ENCODE data around the gene RPL7L1.
"Not testable (repeated sequence)": the region's sequence is repeated elsewhere in the genome, so short reads cannot be mapped to it uniquely, and the experiment has no call there.

Gene RPL7L1

DNA sequence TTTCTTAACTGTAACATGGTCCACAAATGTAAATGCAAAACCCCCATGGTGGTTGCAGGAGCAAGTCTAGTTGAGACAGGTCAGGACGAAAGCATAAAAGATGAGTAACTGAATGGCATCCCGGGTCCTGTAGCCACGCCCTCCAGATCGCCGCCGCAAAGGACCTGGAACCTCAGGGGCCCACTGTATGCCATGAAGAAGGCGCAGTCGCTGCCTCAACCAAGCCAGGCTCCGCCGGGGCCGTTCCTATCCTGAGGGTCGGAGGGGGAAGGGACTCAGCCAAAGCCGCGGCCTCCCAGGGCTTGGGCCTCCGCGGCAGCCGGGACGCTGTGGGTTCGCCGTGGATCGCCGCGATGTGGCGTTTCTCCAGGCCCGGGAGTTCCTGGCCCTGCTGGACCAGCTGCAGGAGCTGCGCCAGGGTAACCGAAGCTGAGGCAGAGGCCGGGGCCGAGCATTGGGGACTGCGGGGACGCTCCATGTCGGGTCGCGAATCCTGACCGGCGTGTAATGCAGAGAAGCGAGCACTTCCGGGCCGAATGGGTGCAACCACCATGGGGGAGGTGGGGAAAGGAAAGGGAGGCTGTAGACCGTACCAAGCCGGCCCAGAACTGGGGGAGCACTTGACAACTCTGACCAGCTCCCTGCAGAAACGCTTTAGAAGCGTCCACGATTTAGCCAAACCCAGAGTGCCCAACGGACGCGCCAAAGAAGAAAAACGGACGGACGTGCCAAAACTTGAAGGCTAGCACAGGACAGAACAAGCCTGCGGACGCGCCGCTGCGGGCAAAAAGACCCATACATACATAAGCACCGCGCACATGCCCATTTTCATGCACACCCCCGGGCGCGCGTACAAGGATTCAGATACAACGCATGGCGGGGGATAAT lies 11.1 kb downstream of the RPL7L1 start:
- DNase-seq (ENCODE audit: low read depth in 4 of 4, low spot score in 1 of 4): peak; percentile 73 to 90 (median 82)

DNA sequence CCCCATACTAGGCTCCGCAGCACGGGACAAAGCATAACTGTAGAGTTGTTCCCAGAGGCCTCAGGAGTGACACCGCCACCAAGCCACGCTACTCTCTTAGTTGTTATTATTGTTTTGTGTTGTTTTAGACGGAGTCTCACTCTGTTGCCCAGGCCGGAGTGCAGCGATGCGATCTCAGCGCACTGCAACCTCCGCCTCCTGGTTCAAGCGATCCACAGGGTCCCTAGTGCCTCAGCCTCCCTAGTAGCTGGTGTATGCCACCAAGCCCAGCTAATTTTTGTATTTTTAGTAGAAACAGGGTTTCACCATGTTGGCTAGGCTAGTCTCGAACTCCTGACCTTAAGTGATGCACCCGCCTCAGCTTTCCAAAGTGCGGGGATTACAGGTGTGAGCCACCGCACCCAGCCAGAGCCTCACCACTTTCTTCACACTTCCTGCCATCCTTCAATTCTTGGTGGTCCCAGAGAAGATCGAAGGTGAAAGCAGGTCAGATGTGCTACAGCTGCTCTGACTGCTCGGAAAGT lies 11.8 kb downstream of the RPL7L1 start:
- no peak for DNase-seq (ENCODE audit: low read depth in 4 of 4, low spot score in 1 of 4)

DNA sequence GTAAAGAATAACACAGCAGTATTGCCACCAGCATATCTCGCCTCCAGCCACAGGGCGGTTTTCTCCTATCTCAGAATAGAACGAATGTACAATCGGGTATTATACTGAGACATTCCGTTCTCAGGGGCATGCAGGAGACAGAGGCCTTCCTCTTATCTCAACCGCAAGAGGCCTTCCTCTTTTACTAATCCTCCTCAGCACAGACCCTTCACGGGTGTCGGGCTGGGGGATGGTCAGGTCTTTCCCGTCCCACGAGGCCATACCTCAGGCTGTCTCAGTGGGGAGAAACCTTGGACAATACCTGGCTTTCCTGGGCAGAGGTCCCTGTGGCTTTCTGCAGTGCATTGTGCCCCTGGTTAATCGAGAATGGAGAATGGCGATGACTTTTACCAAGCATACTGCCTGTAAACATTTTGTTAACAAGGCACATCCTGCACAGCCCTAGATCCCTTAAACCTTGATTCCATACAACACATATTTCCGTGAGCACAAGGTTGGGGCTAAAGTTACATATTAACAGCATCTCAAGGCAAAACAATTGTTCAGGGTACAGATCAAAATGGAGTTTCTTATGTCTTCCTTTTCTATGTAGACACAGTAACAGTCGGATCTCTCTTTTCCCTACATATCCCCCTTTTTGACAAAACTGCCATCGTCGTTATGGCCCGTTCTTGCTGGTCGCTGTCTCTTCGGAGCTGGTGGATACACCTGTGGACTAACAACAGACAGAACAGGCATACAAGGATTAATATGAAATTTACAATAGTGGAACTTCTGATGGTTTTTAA lies 14.8 kb downstream of the RPL7L1 start:
- not testable (repeated sequence) for DNase-seq (ENCODE audit: low read depth in 4 of 4, low spot score in 1 of 4)

- no peak for DNase-seq (ENCODE audit: low read depth in 4 of 4, low spot score in 1 of 4)
Observed at GRCh38 chr6:42896178-42896719, 16.8 kb downstream of the RPL7L1 start.

DNA sequence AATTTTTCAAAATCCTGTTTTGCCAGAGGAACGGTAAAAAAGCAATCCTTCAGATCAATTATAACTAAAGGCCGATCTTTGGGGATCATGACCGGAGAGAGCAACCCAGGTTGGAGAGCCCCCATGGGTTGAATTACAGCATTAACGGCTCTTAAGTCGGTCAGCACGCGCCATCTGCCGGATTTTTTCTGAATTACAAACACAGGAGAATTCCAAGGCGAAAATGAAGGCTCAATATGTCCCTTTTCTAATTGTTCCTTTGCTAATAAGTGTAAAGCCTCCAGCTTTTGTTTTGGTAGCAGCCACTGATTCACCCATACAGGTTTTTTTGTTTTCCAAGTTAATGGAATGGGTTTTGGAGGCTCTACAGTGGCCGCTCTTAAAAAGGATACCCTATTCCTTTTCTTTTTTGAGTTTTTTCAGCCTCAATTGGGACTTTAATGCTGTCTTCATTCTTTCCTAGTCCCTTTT lies 19.5 kb downstream of the RPL7L1 start:
- peak; percentile 46 to 68 (median 56) for DNase-seq (ENCODE audit: low read depth in 4 of 4, low spot score in 1 of 4)

- DNase-seq (ENCODE audit: low read depth in 4 of 4, low spot score in 1 of 4): no peak
Observed at GRCh38 chr6:42899871-42900270, 20.5 kb downstream of the RPL7L1 start.

- DNase-seq (ENCODE audit: low read depth in 4 of 4, low spot score in 1 of 4): peak; percentile 33 to 53 (median 45)
Observed at GRCh38 chr6:42901538-42901957, 22.1 kb downstream of the RPL7L1 start.

GRCh38 chr6:42902429-42903263 lies 23.2 kb downstream of the RPL7L1 start:
- DNase-seq (ENCODE audit: low read depth in 4 of 4, low spot score in 1 of 4): not testable (repeated sequence)

DNA sequence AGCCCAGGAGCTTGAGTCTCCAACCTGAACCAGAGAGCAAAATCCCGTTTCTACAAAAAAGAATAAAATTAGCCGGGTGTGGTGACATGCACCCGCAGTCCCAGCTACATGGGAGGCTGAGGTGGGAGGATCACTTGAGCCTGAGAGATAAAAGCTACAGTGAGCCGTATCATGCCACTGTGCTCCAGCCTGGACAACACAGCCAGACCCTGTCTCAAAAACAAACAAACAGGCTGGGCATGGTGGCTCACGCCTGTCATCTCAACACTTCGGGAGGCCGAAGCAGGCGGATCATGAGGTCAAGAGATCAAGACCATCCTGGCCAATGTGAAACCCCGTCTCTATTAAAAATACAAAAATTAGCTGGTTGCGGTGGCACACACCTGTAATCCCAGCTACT lies 25.1 kb downstream of the RPL7L1 start:
- DNase-seq (ENCODE audit: low read depth in 4 of 4, low spot score in 1 of 4): no peak

DNA sequence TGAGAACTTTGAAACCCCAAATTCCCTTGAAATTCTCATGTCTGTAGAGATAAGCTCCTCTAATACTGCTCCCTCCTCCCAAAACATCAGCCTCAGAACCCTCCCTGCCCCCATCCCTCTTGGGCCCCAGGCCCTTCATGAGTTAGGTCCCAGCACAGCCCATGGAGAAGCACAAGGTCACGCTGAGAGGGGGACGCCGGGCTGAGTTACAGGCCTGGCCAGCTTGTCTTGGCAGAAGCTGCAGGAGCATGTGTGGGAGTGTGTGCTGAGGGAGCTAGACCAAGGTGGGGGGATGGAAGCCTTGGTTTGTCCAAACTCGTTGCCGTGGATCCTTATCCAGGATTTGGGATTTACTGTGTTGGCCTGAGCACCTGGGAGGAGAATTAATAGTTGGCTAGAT lies 27.9 kb downstream of the RPL7L1 start:
- DNase-seq (ENCODE audit: low read depth in 4 of 4, low spot score in 1 of 4): no peak

DNA sequence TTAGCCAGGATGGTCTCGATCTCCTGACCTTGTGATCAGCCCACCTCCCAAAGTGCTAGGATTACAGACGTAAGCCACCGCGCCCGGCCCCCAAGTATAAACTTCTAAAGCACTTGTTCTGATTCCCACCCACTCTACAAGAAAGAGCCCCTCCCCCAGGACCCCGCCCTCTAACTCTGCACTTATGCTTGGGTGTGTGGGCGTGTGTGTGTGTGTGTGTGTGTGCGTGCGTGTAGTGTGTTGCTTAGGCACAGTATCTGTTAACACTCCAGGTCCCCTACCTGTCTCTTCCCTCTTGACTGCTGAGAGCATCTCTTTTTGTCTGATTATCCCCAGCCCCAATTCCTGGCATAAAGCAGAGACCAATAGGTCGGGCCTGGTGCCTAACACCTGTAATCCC lies 30.4 kb downstream of the RPL7L1 start:
- no peak for DNase-seq (ENCODE audit: low read depth in 4 of 4, low spot score in 1 of 4)

DNA sequence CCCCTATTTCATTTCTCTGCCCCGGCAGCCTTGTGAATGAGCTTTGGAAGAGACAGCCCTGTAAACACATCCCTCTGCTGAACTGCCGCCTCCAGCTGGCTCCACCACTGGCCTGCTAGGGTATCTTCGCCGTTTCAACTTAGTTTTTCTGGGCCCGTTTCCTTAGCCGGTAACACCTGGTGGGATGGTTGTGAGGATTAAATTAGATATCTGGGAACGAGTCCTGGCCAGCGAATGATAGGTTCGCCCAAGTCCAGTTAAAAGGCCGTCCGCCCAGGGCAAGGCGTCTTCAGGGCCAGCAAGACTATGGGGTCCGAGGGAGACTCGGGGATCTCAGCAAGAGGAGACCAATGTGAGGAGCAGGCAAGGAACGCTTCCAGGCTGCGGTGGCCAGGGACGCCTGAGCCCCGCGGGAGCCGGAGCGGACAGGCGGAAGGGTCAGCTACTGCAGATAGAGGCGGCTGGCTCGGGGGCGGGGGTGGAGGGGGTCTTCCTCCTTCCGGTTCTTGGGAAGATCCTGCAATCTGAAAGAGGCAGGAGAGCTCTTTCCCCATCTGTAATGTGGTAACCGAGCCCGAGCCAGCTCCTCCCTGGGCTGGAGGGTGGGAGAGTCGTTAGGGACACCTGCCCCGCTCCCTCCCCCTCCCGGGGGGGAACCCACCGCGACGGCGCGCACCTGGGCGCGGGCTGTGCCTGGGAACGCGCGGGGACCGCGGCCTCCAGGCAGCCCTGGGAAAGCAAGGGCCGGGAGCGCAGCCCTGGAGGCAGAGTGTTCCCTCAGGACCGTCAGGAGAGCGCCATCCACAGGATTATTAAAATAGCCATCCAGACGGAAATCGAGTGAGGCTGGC lies 32.0 kb downstream of the RPL7L1 start:
- no peak for DNase-seq (ENCODE audit: low read depth in 4 of 4, low spot score in 1 of 4)

DNA sequence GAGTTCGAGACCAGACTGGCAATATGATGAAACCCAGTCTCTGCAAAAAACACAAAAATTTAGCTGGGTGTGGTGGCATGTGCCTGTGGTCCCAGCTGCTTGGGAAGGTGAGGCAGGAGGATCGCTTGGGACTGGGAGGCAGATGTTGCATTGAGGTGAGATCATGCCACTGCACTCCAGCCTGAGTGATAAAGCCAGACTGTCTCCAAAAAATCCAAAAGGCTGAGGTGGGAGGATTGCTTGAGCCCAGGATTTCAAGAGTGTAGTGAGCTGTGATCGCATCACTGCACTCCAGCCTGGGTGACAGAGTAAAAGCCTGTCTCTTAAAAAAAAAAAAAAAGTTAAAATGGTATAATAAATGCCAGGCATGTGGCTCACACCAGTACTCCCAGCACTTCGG lies 35.1 kb downstream of the RPL7L1 start:
- no peak for DNase-seq (ENCODE audit: low read depth in 4 of 4, low spot score in 1 of 4)

DNA sequence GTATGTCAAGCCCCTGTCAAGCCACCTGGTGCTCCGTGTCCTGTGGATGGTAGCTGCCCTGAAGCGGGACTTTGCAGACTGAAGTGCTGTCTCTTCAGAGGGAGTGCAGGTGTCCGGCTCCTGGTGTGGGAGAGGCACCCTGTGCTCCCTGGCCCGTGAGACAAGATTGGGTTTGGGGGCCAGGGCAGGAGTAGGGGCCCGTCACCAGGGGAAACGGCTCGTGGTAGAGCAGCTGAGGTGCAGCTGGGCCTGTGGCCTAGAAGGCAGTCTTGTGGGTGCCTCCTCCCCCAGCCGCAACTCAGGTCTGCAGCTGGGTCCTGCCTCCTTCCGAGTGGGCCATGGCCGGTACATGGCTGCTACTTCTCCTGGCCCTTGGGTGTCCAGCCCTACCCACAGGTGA lies 36.3 kb downstream of the RPL7L1 start, which contains the start of gene PTCRA:
Gene PTCRA, plus strand, starts transcription at position 322 of the 400 bp plus-strand sequence. Its CDS starts 17 bp downstream, at position 339.
- no peak for DNase-seq (ENCODE audit: low read depth in 4 of 4, low spot score in 1 of 4)

- DNase-seq (ENCODE audit: low read depth in 4 of 4, low spot score in 1 of 4): no peak
Observed at GRCh38 chr6:42916288-42916687, 36.9 kb downstream of the RPL7L1 start.

- DNase-seq (ENCODE audit: low read depth in 4 of 4, low spot score in 1 of 4): no peak
Observed at GRCh38 chr6:42921801-42922200, 42.4 kb downstream of the RPL7L1 start.

DNA sequence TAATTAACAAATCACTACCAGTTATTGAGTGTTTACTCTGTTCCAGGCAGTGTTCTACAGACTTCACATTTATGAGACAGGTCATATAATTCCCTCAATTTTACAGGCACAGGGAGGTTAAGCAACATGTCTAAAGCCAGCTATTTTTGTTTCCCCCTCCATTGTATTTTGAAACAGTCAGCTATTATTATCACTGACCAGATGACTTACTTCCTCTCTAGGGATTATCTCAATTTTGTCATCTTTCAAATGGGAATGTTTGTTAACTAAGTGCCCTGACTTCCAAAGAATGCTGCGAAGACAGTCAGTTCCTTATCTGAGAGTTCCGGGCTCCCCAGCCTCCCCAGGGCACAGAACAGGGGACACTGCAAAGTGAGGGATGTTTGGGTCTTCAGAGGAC lies 44.2 kb downstream of the RPL7L1 start:
- DNase-seq (ENCODE audit: low read depth in 4 of 4, low spot score in 1 of 4): no peak

GRCh38 chr6:42925248-42925857 lies 45.9 kb downstream of the RPL7L1 start:
- no peak for DNase-seq (ENCODE audit: low read depth in 4 of 4, low spot score in 1 of 4)
